ENCODE data around the gene PRSS27.
"Not testable (repeated sequence)": the region's sequence is repeated elsewhere in the genome, so short reads cannot be mapped to it uniquely, and the experiment has no call there.

PRSS27 gene

DNA sequence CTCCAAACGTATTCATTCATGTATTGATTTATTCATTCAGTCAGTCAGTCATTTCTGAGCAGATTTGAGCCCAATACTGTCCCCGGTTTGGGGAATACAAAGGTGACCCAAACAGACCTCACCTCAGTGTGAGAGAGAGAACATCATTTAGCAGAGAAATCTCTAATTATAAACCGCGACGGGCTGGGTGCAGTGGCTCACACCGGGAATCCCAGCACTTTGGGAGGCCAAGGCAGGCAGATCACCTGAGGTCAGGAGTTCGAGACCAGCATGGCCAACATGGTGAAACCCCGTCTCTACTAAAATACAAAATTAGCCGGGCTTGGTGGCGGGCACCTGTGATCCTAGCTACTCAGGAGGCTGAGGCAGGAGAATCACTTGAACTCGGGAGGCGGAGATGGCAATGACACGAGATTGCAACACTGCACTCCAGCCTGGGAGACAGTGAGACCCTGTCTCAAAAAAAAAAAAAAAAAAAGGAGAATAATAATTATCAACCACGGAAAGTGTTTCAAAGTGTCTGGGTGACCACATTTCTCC, 1.7 kb upstream of the PRSS27 start:
- H3K4me3 ChIP-seq (ENCODE audit: low read depth, low read length): peak overlapping the region; percentile 52
- not testable (repeated sequence) for H3K27ac ChIP-seq (ENCODE audit: low read depth, low read length); H3K9me3 ChIP-seq (ENCODE audit: control insufficient read depth, insufficient read depth, low read depth, low read length); H3K27me3 ChIP-seq (ENCODE audit: control insufficient read depth, insufficient read depth, low read length); H3K4me1 ChIP-seq (ENCODE audit: control insufficient read depth, insufficient read depth, low read length); H3K9ac ChIP-seq (ENCODE audit: low read length); H3K36me3 ChIP-seq (ENCODE audit: control insufficient read depth, insufficient read depth, low read length)

DNA sequence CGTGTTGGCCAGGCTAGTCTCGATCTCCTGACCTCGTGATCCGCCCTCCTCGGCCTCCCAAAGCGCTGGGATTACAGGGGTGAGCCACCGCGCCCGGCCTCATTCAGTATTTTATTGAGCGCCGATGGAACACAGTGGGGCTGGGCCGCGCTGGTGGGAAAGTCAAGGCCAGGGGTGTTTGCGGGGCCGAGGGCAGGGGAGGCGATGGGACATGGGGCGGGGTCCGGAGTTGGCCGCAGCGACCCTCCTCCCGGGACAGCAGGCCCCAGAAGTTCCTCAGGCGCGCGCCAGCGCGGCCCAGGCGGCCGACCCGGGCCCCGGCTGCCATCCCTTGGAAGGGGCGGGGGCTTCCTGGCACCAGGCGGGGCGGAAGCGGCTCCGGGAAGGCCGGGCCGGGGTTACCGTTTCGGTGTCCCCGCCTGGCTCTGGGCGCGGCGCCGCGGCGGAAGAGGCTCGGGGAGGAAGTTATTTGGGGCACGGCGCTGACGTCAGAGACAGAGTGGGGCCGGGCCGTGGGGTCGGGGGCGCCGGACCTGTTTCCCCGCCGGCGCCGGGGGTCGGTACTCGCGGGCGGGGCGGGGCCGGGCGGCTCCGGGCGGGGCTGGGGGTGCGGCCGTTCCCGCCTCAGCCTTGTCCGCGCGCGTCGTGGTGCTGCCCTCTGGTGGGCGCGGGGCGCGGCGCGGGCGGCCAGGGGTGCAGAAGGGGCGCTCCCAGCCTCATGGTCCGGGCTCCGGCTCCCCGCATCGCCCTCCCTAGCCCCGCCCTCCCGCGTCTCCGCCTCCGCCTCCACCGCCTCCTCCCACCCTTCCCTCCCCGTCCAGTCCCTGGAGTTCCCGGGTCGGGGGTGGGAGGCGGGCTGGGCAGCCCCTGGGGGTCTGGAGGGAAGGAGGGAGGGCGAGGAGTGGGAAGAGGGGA, 952 bp upstream of the PRSS27 start:
- no peaks in the 10 kb centered on the region for H3K9me3 ChIP-seq (ENCODE audit: control insufficient read depth, insufficient read depth, low read depth, low read length)
- H3K9ac ChIP-seq (ENCODE audit: low read length): peak overlapping the region; percentile 64
- H3K27me3 ChIP-seq (ENCODE audit: control insufficient read depth, insufficient read depth, low read length): peaks cover 4% of the 10 kb centered on the region; the same call in 1 of the 2 replicates
- peak overlapping the region; percentile 65 for H3K4me3 ChIP-seq (ENCODE audit: low read depth, low read length)
- H3K4me1 ChIP-seq (ENCODE audit: control insufficient read depth, insufficient read depth, low read length): peaks cover 4% of the 10 kb centered on the region
- H3K27ac ChIP-seq (ENCODE audit: low read depth, low read length): no peak overlapping the region
- no peaks in the 10 kb centered on the region for H3K36me3 ChIP-seq (ENCODE audit: control insufficient read depth, insufficient read depth, low read length)

GRCh38 chr16:2719328-2720063, 528 bp downstream of the PRSS27 start:
- peak overlapping the region; percentile 65; the same call in 1 of the 2 replicates for H3K4me3 ChIP-seq (ENCODE audit: low read depth, low read length)

DNA sequence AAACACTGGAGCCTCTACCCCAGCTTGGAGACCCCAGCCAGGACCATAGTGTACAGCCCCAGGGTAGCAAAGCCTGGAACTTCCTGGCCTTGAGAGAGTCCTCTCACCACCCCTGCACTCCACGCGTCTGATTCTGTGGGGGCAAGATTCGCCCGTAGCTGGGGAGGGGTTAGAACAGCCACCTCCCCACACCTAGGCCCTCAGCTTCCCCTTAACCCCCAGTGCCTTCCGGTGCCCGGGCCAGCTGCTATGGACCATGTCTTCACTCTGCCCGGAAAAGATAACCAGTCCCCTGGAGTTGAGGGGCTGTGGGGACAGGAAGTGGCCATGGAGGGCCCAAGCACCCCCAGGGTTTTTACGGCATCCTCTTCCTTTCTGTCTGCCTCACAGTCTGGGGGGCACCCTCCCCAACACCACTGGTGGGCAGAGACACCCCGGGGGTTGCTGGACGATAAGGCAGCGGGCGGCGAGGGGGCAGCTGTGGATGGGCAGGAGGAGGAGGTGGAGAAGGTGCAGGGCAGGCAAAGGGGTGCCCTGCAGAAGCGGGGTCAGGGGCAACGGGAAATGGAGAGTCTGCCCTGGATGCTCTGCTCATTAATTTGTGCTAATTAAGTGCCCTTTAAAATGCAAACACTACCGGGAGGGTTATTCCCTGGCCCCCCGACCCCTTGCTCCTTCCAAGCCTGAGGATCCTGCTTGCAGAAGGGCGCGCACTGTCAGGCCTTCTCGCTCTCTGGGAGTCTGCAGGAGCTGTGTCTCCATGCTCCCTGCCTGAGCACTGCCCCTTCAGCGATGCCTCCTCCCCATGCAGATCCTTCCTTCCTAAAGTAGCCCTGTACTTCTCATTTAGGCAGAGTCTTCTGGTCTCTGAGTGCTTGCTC, 2.4 kb downstream of the PRSS27 start:
- H3K27ac ChIP-seq (ENCODE audit: low read depth, low read length): no peak overlapping the region
- peaks cover 6% of the 10 kb centered on the region for H3K4me1 ChIP-seq (ENCODE audit: control insufficient read depth, insufficient read depth, low read length)
- H3K27me3 ChIP-seq (ENCODE audit: control insufficient read depth, insufficient read depth, low read length): peaks cover 5% of the 10 kb centered on the region; the same call in 1 of the 2 replicates
- H3K9me3 ChIP-seq (ENCODE audit: control insufficient read depth, insufficient read depth, low read depth, low read length): no peaks in the 10 kb centered on the region
- H3K9ac ChIP-seq (ENCODE audit: low read length): no peak overlapping the region
- no peaks in the 10 kb centered on the region for H3K36me3 ChIP-seq (ENCODE audit: control insufficient read depth, insufficient read depth, low read length)
- no peak overlapping the region for H3K4me3 ChIP-seq (ENCODE audit: low read depth, low read length)

More at GRCh38 chr16:2719328-2720063, 528 bp downstream of the PRSS27 start:
- H3K27ac ChIP-seq (ENCODE audit: low read depth, low read length): no peak overlapping the region
- H3K9me3 ChIP-seq (ENCODE audit: control insufficient read depth, insufficient read depth, low read depth, low read length): no peaks in the 10 kb centered on the region
- peaks cover 5% of the 10 kb centered on the region; the same call in 1 of the 2 replicates for H3K27me3 ChIP-seq (ENCODE audit: control insufficient read depth, insufficient read depth, low read length)
- peaks cover 6% of the 10 kb centered on the region for H3K4me1 ChIP-seq (ENCODE audit: control insufficient read depth, insufficient read depth, low read length)
- no peak overlapping the region for H3K9ac ChIP-seq (ENCODE audit: low read length)
- no peaks in the 10 kb centered on the region for H3K36me3 ChIP-seq (ENCODE audit: control insufficient read depth, insufficient read depth, low read length)

DNA sequence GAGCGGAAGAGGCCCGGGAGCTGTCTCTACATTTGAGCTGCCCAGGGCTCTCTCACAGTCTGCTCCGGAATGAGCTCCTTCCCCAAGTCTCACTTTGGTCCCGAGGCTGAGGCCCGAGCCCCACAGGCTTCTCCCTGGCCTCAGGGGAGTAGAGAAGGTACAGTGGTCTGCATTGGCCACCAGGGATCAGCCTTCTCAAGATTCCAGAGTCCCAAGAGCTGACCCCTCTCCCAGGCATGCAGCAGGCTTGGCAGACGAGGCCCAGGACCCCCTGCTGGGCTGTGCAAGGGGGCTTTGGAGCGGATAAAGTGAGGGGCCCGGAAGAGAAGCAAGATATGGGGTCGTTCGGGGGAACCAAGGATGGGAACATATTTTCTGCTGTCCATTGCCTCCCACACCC, 3.1 kb downstream of the PRSS27 start:
- H3K27me3 ChIP-seq (ENCODE audit: control insufficient read depth, insufficient read depth, low read length): peaks cover 5% of the 10 kb centered on the region; the same call in 1 of the 2 replicates

GRCh38 chr16:2715966-2716885, 3.8 kb downstream of the PRSS27 start:
- no peaks in the 10 kb centered on the region for H3K36me3 ChIP-seq (ENCODE audit: control insufficient read depth, insufficient read depth, low read length)
- H3K9me3 ChIP-seq (ENCODE audit: control insufficient read depth, insufficient read depth, low read depth, low read length): no peaks in the 10 kb centered on the region
- peak overlapping the region; percentile 53 for H3K4me3 ChIP-seq (ENCODE audit: low read depth, low read length)
- H3K27ac ChIP-seq (ENCODE audit: low read depth, low read length): no peak overlapping the region
- peaks cover 6% of the 10 kb centered on the region for H3K4me1 ChIP-seq (ENCODE audit: control insufficient read depth, insufficient read depth, low read length)
- no peak overlapping the region for H3K9ac ChIP-seq (ENCODE audit: low read length)
- peaks cover 5% of the 10 kb centered on the region; the same call in 1 of the 2 replicates for H3K27me3 ChIP-seq (ENCODE audit: control insufficient read depth, insufficient read depth, low read length)

More for the DNA sequence above, 3.1 kb downstream of the PRSS27 start:
- Histone ChIP-seq H3K9ac (ENCODE audit: low read length) (no peak overlapping the region), H3K9me3 (ENCODE audit: control insufficient read depth, insufficient read depth, low read depth, low read length) (no peaks in the 10 kb centered on the region), H3K4me3 (ENCODE audit: low read depth, low read length) (no peak overlapping the region), H3K27ac (ENCODE audit: low read depth, low read length) (no peak overlapping the region), H3K36me3 (ENCODE audit: control insufficient read depth, insufficient read depth, low read length) (no peaks in the 10 kb centered on the region), H3K4me1 (ENCODE audit: control insufficient read depth, insufficient read depth, low read length) (peaks cover 6% of the 10 kb centered on the region)

GRCh38 chr16:2715519-2715918, 4.5 kb downstream of the PRSS27 start:
- Histone ChIP-seq H3K27ac (ENCODE audit: low read depth, low read length) (no peak overlapping the region), H3K4me3 (ENCODE audit: low read depth, low read length) (peak overlapping the region; percentile 53), H3K4me1 (ENCODE audit: control insufficient read depth, insufficient read depth, low read length) (peaks cover 6% of the 10 kb centered on the region), H3K36me3 (ENCODE audit: control insufficient read depth, insufficient read depth, low read length) (no peaks in the 10 kb centered on the region), H3K9ac (ENCODE audit: low read length) (no peak overlapping the region), H3K9me3 (ENCODE audit: control insufficient read depth, insufficient read depth, low read depth, low read length) (no peaks in the 10 kb centered on the region), H3K27me3 (ENCODE audit: control insufficient read depth, insufficient read depth, low read length) (peaks cover 5% of the 10 kb centered on the region; the same call in 1 of the 2 replicates)

DNA sequence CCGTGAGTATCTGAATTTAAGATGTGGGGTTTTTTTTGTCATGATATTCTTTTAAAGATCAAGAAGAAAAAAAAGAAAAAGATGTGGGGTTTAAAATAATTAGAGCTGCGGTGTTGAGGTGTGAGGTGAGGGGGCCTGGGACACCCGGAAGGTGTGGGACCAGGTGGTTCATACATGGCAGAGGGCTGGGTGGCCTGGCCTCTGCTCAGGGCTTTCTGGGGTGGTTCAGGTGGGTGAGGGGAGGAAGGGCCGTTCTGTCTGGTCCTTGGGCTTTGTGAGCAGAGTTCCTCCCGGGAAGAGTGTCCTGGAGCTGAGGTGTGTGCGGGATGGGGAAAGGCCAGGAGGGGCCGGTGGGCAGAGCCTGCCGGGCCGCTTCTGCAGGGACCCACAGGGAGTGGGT, 5.0 kb downstream of the PRSS27 start:
- no peak overlapping the region for H3K9ac ChIP-seq (ENCODE audit: low read length)
- no peaks in the 10 kb centered on the region for H3K9me3 ChIP-seq (ENCODE audit: control insufficient read depth, insufficient read depth, low read depth, low read length)
- no peak overlapping the region for H3K27ac ChIP-seq (ENCODE audit: low read depth, low read length)
- peaks cover 5% of the 10 kb centered on the region; the same call in 1 of the 2 replicates for H3K27me3 ChIP-seq (ENCODE audit: control insufficient read depth, insufficient read depth, low read length)
- peaks cover 6% of the 10 kb centered on the region for H3K4me1 ChIP-seq (ENCODE audit: control insufficient read depth, insufficient read depth, low read length)
- H3K36me3 ChIP-seq (ENCODE audit: control insufficient read depth, insufficient read depth, low read length): no peaks in the 10 kb centered on the region
- H3K4me3 ChIP-seq (ENCODE audit: low read depth, low read length): 0 out of 2 replicates have a peak overlapping the region, but pooled peaks have one; percentile 53

DNA sequence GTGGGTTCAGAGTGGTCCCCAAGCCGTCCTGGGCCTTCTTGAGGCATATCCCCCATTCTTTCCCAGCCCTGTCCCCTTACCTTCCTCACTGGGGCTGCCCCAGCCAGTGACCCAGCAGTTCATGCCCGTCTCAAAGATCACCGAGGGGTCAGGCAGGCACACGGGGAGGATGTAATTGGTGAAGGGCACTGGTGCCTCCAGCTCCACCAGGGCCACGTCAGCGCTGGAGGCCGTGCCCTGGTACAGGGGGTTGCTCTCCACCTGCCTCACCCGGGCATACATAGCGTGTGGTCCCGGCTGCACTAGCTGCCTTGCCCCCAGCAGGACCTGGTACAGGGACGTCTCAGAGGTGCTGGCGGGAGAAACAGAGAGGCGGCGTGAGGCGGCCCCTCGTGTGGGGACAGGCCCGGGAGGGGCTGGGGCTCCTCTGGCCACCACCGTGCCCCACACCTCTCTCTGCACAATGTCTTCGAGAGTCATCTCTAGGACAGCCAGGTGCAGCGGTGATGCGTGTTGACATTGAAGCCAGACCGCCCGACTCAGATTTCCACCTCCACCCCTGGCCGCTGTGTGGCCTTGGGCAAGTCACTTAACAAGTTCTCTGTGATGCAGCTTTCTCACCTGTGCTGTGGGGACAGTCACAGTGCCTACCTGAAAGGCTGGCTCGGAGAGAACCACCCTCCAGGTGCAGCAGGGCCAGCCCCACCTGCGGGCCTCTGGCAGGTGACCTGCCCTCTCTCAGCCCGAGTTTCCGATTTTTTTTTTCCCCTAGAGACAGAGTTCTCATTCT, 5.8 kb downstream of the PRSS27 start:
- Histone ChIP-seq H3K9ac (ENCODE audit: low read length) (no peak overlapping the region), H3K4me1 (ENCODE audit: control insufficient read depth, insufficient read depth, low read length) (peaks cover 3% of the 10 kb centered on the region; the same call in 1 of the 2 replicates), H3K27me3 (ENCODE audit: control insufficient read depth, insufficient read depth, low read length) (peaks cover 5% of the 10 kb centered on the region; the same call in 1 of the 2 replicates), H3K4me3 (ENCODE audit: low read depth, low read length) (no peak overlapping the region), H3K36me3 (ENCODE audit: control insufficient read depth, insufficient read depth, low read length) (peaks cover 5% of the 10 kb centered on the region), H3K9me3 (ENCODE audit: control insufficient read depth, insufficient read depth, low read depth, low read length) (no peaks in the 10 kb centered on the region), H3K27ac (ENCODE audit: low read depth, low read length) (no peak overlapping the region)
